NCI-H1417 treated with DMSO at 0.1 percent for 48 hours (cell line): ENCODE measurements around the gene RNF17.
A peak's percentile ranks its signal among the peaks of the same experiment; 100 is the strongest.
"Not testable (repeated sequence)": the region's sequence is repeated elsewhere in the genome, so short reads cannot be mapped to it uniquely, and the experiment has no call there.

Experiments used
- DNase-seq: peaks from one replicate; lab custom pipeline; 2025; lab: John Stamatoyannopoulos, UW

Gene RNF17, protein sequence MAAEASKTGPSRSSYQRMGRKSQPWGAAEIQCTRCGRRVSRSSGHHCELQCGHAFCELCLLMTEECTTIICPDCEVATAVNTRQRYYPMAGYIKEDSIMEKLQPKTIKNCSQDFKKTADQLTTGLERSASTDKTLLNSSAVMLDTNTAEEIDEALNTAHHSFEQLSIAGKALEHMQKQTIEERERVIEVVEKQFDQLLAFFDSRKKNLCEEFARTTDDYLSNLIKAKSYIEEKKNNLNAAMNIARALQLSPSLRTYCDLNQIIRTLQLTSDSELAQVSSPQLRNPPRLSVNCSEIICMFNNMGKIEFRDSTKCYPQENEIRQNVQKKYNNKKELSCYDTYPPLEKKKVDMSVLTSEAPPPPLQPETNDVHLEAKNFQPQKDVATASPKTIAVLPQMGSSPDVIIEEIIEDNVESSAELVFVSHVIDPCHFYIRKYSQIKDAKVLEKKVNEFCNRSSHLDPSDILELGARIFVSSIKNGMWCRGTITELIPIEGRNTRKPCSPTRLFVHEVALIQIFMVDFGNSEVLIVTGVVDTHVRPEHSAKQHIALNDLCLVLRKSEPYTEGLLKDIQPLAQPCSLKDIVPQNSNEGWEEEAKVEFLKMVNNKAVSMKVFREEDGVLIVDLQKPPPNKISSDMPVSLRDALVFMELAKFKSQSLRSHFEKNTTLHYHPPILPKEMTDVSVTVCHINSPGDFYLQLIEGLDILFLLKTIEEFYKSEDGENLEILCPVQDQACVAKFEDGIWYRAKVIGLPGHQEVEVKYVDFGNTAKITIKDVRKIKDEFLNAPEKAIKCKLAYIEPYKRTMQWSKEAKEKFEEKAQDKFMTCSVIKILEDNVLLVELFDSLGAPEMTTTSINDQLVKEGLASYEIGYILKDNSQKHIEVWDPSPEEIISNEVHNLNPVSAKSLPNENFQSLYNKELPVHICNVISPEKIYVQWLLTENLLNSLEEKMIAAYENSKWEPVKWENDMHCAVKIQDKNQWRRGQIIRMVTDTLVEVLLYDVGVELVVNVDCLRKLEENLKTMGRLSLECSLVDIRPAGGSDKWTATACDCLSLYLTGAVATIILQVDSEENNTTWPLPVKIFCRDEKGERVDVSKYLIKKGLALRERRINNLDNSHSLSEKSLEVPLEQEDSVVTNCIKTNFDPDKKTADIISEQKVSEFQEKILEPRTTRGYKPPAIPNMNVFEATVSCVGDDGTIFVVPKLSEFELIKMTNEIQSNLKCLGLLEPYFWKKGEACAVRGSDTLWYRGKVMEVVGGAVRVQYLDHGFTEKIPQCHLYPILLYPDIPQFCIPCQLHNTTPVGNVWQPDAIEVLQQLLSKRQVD (N-terminal part only)

DNA sequence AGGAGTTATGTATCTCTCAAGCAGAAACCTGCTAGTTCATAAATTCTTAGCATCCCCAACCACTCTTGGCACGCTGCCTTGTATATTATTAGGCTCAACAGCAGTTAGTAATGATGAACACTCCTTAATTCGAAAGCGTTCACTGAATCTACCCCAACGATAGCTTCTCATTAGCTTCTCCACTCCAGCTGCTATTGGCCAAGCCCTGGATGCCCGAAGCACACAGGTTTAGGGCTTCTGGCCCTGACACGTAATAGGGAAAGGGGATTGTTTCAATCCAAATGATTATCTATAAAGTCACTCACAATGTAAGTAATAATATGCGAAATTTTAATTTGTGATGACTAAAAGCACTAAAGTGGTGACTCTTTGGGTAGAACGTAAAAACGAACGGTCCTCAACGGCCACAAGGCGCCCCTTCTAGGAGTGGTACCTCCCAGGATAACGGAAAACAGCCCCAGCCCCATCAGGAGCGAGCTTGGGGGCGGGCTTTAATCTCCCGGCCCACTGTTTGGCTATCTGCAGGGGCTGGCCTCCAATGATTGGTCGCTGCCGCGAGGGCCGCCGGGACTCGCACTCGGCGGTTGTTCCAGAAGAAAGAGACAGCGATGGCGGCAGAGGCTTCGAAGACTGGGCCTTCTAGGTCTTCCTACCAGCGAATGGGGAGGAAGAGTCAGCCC, at the start of gene RNF17:
Gene RNF17 (plus strand): TSS at position 574 of the 680 bp plus-strand sequence. CDS start 35 bp downstream, at position 609.
- no peak for DNase-seq

DNA sequence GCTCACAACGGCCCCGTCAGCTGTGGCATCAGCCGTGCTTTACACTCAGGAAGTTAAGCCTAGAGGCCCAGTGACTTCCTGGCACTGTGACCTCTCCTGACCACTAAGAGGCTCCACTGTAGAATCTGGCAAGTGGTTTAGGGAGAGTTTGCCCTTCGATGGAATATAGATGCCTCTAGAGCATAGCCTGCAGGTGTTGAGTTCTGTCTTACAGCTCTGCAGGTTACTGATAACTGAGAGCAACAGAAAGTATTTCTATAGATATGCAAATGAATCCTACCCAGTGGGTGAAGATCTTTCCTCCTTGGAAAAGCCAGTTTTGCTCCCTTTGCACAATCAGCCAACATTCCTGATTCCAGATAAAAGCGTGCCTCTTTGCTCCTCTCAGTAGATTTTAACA, 48.0 kb upstream of the RNF17 start:
- DNase-seq = no peak

DNA sequence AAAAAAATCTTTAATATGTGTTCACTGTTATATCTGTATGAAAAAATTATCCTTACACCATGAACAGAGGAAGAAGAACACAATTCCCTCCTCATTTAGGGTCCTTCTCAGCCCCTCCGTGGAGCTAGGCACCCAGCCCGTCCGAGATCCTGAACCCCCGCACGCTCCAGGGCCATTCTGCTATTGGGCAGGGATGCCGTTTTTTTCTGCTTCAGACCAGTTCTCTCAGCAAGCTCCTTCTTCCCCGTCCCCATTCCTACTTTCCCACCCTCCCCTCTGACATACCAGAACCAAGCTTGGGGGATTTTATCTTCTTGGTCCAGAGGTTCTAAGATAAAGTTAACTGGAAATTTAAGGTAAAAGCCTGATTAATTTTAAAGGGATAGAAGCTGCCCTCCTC, 47.5 kb upstream of the RNF17 start:
- DNase-seq = no peak

DNA sequence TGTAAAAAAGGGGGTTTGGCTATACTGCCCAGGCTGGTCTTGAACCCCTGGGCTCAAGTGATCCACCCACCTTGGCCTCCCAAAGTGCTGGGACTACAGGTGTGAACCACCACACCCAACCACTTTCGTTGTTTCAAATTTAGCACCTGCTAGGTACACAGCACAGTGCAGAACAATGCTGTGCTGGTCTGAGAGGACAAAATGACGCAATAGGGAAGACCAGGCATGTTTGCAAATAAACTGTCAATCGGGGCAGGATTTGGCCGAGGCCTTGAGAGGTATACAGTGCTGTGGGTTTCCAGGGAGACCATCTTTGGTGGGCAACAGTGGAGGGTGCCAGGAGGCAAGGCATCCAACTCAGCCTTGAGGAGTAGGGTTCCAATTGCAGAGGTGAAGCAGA, 46.8 kb upstream of the RNF17 start:
- DNase-seq = no peak

DNA sequence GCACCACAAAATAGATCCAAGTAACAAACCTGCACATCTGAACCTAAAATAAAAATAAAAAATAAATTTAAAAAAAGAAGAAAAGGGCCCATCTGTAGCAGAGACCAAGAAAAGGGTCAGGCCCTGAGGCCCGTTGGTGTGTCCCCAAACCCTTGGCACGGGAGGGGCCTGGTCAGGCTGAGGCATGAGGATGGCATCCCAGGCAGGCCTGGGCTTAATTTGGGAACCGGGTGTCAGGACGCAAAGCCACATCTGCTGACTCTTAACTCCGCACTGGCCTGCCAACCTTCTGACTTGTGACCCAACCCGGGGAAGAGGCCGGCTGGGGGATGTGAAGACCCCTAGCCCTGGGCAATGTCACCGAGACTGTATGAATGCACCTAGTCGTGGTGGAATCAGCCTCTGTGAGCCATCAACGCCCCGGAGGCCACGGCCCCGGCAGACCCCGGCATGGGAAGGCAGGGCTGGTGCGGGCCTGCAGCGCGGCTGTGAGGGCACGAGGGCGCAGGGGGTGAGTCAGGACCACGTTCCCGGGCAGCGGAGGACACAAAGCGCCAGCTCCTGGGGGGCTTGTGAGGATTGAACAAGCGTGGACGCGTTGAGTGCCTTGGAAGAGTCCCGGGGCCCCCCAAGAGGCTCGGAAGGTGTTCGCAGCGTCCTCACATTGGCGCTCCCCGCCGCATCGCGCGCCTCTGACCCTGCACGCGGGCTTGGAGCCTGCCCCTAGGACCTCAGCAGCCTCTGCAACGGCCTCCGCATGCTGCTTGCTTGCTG, 45.6 kb upstream of the RNF17 start:
- no peak for DNase-seq

DNA sequence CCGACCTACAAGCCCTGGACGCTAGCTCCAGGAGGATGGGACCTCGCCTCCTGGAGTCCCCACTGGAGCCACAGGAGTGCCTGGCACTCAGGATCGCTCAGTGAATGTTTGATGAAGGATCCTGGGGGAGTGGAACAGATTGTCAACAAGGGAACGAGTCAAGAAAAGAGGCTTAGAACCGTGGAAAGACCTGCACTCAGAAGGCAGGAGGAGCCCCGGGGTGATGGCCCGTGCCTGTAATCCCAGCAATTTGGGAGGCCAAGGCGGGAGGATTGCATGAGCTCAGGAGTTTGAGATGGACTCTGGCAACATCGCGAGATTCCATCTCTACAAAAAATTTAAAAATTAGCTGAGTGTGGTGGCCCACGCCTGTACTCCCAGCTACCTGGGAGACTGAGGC, 44.8 kb upstream of the RNF17 start:
- no peak for DNase-seq

DNA sequence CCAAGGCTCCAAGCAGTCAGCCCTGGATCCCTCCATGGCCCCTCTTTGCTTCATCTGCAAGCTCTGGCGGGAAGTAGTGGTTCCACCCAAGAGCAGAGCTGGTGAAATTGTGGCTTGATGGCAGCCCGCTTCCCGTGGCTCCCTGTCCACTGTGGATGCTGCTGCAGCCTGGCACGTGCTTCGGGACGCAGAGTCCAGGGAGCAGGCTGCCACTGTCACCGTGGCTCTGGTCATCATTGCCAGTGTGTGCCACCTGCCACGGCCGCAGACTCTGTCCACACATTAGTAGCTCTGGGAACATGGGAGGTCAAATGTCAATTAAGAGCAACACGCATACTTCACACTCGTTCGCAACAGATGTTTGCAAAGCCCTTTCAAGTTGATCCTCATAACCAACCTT, 40.8 kb upstream of the RNF17 start:
- no peak for DNase-seq

DNA sequence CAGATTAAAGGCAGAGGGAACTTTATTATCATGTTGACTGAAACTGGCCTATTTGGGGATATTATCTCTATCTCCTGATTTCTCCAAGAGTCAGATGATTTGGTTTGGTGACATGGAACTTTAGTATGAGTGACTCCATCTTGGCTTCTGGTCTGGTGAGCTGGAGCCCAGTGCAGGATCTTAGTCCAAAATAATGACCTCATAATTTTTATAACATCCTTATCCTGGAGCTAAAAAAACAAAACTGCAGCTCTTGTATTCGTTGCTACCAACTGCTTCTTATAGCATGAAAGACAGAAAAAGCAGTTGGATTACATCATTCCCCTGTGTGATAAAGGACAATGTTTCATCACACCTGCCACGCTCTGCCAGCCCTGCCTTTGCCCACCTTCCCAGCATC, 39.3 kb upstream of the RNF17 start:
- DNase-seq = no peak

DNA sequence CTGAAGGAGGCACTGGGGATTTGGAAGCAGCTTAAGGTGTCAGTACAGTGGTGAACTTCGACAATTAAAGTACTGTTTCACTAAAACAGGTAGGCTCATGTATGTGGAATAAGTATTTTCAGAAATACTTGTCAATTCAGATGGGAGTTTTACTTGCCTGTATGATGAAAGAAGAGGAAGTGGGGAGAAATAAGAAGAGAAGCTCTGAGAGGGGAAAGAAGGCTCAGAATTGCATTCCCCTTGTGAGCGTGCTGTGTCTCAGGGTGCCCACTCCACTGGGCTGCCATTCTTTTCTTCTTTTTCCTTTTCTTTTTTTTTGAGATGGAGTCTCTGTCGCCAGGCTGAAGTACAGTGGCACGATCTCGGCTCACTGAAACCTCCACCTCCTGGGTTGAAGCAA, 38.6 kb upstream of the RNF17 start:
- no peak for DNase-seq

DNA sequence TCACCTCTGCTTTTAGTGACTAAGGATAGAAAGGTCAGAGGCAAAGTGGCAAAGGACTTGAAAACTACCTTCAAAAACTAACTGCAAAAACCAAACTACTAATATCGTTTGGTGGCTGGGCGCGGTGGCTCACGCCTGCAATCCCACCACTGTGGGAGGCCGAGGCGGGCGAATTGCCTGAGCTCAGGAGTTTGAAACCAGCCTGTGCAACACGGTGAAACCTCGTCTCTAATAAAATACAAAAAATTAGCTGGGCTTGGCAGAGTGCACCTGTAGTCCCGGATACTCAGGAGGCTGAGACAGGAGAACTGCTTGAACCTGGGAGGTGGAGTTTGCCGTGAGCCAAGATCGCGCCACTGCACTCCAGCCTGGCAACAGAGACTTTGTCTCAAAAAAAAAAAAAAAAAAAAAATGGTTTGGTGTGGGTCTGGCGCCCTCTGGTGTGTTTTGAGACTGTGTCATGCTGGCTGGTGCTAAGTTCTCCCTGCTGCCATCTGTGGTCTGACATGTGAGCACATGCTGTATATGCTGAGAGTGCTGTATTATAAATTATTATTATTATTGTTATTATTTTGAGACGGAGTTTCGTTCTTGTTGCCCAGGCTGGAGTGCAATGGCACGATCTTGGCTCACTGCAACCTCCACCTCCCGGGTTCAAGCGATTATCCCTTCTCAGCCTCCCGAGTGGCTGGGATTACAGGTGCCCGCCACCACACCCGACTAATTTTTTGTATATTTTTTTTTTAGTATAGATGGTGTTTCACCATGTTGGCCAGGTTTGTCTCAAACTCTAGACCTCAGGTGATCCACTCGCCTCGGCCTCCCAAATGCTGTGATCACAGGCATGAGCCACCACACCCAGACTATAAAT, 36.0 kb upstream of the RNF17 start:
- DNase-seq = peak; percentile 10

DNA sequence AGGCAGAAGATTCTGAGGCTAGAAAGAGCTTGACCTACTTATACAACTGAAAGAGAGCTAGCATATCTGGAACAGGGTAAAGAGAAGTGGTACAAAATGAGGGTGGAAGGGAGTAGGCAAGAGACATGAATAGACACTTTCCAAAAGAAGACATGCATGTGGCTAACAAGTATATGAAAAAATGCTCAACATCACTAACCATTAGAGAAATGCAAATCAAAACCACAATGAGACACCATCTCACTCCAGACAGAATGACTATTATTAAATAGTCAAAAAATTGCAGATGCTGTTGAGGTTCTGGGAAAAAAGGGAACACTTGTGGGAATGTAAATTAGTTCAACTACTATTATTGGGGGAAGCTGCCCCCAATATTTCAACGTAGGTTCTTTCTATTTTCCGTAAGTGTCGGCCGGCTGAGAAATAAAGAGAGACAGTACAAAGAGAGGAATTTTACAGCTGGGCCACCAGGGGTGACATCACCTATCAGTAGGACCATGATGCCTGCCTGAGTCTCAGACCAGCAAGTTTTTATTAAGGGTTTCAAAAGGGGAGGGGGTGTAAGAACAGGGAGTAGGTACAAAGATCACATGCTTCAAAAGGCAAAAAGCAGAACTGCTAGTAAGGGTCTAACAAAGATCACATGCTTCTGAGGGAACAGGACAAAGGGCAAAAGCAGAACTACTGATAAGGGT, 32.9 kb upstream of the RNF17 start:
- DNase-seq = not testable (repeated sequence)

DNA sequence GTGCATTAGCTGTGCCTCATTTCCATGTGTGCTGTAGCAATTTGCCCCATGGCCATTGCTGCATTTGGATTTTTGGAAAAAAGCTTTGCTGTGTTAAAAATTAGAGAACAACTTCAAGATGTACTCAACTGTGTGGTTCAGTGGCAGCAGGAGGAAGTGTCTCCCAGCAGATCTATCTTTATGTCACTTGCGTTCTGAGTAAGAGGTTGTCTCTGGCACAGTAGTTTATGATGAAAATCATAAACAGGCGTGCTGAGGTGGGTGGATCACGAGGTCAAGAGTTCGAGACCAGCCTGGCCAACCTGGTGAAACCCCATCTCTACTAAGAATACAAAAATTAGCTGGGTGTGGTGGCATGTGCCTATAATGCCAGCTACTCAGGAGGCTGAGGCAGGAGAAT, 29.0 kb upstream of the RNF17 start:
- no peak for DNase-seq

DNA sequence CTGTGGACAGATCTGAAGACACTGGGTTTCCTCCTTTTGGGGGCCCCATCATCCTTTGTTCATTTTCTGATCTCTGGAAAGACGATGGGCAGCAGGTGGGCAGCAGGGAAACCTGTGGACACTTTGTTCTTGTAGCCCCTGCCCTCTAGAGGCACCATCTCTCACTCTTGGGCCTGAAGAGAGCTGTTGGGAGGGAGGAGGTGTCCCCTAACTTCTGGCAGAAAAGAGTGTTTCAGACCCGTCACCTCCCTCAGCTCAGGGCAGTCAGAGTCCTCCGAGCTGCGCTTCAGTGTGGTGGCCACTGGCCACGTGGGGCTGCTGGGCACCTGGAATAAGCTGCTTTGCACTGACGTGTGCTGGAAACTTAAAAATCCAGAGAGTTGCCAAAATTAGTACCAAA, 26.9 kb upstream of the RNF17 start:
- no peak for DNase-seq

DNA sequence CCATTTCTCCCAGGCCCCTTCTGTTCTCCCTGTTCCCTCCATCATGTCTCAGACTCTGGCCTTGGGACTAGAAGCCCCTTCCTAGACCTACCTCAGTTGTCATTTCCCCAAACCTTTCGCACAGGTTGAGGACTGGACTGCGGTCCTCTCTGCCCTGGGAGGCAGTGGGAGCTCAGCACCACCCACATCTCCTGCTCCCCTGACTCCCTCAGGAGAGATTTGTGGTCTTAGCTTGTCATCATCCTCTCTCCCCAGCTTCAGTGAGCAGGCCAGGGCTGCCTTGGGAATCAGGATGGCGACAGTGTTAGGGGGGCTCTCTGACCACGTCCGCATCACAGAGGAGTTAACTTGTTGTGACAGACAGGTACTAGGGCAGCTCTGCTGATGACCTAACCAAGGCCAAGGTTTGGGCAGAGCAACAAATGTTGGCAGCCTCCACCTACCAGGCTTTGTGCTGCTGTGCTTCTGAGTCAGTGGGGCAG, 25.6 kb upstream of the RNF17 start:
- no peak for DNase-seq

DNA sequence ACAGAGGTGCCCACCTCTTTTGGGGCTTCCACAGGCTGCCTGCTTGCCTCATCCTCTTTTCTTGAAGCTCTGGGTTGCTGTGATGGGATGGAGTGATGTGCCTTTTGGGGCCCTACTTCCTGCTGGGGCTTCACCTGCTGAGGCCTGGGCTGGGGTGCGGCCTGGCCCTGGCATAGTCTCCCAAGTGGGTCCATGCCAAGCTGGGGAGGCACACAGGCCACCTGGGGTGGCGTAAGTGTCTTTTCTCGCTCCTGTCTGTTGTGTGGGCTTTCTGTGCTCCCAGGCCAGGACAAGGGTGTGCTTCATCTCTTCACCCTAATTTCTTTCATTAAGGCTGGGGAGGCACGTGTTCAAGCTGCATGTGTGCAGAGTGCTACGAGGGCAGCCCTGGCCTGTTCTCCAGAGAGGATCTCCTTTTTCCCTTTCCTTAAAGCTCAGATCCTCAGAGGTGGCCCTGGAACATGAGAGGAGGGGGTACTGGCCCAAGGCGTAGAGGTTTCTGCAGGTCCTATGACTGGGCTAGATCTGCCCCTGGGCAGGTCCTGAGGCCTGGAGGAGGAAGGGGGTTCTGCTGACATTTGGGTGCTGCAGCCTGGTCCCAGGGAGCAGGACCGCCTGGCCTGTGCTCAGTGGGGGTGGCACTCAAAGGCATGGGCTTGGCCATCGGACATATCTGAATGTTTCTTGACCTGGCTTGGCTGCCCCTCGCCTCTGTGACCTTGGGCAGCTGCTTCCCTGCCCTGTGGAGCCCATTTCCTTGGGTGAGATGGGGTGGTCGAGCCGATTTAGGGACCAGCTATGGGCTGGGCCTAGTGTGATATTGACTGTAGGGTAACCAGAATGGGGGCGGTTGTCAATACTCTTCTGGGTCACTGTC, 23.7 kb upstream of the RNF17 start:
- DNase-seq = no peak

DNA sequence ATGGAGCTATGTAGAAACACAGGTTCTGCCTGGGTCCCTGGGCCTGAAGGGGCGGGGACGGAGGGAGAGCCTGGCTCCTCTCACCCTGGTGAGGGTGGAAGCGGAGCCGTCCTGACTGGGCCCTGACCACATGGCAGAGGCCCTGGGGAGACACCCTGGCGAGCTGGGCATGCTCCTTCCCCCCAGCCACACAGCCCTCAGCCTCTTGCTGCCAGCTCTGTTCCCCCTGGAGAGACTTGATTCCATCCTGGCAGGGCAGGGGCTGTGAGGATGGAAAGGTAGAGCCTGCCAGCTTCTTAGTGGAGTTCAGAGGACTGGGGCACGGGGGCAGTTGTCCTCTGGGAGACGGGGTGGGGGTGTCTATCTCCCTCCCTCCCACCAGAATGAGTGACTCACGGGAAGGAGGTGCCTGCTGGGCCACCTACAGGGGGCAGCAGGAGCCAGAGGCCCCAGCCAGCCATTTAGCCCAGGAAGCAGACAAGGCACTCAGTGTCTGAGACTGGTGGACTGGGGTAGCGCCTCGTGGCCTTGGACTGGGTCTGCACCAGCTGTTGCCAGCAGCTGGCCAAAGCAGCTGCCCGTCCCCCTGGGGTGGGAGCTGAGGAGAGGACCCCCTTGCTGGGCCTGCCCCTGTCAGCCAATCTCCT, 22.8 kb upstream of the RNF17 start:
- no peak for DNase-seq

DNA sequence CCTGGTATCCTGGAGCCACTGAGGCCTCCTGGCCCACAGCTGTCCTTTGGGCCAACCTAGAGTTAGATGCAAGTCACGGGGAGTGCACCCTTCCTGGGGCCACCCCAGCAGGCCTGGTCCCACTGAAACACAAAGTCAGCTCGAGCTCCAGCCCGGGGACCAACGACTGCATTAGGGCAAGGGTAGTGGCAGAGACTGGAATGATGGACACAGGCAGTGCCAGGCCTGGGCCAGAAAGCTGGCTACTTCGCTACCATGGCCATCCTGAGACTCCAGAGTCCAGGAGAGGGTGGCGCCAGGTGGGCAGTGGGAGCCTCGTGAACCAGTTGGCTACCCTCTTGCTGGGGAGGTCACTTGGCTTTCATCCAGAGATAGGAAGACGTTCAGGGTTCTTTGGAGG, 22.2 kb upstream of the RNF17 start:
- no peak for DNase-seq

DNA sequence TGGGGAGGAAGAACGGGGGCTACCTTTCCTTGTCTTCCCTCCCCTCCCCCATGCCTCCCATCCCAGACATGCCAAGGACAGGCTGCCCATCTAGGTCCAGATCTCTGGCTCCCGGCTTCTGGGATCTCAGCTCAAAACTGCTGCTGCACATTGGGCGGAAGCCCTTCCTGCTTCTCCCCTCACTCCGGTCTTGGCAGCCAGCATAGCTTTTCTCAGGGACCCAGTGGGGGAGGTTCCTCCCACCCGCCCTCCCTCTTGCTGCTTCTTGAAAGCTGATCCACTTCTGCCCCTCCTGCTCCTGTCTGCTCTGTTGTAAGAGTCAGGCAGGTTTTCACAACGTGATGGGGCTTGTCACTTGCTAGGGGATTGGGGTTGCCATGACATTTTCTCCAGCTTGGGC, 21.7 kb upstream of the RNF17 start:
- DNase-seq = no peak
